ENCODE data around the gene CACNA2D1.
"Not testable (repeated sequence)": the region's sequence is repeated elsewhere in the genome, so short reads cannot be mapped to it uniquely, and the experiment has no call there.

The CACNA2D1 gene

GRCh38 chr7:82434275-82435022 is 9.1 kb downstream of the CACNA2D1 start:
- H3K27me3 ChIP-seq (ENCODE audit: control insufficient read depth, insufficient read depth, low read length), result no peaks in the 10 kb centered on the region
- H3K9ac ChIP-seq (ENCODE audit: low read length), result no peak overlapping the region
- H3K36me3 ChIP-seq (ENCODE audit: control insufficient read depth, insufficient read depth, low read length), result no peaks in the 10 kb centered on the region
- no peak overlapping the region for H3K27ac ChIP-seq (ENCODE audit: low read depth, low read length)
- peaks cover 3% of the 10 kb centered on the region; the same call in 1 of the 2 replicates for H3K4me1 ChIP-seq (ENCODE audit: control insufficient read depth, insufficient read depth, low read length)
- no peaks in the 10 kb centered on the region for H3K9me3 ChIP-seq (ENCODE audit: control insufficient read depth, insufficient read depth, low read depth, low read length)
- no peak overlapping the region for H3K4me3 ChIP-seq (ENCODE audit: low read depth, low read length)

- 0 out of 2 replicates have a peak, but pooled peaks cover 1% of the 10 kb centered on the region for H3K4me1 ChIP-seq (ENCODE audit: control insufficient read depth, insufficient read depth, low read length)
- no peaks in the 10 kb centered on the region for H3K36me3 ChIP-seq (ENCODE audit: control insufficient read depth, insufficient read depth, low read length)
- no peaks in the 10 kb centered on the region for H3K9me3 ChIP-seq (ENCODE audit: control insufficient read depth, insufficient read depth, low read depth, low read length)
- H3K9ac ChIP-seq (ENCODE audit: low read length), result no peak overlapping the region
- no peaks in the 10 kb centered on the region for H3K27me3 ChIP-seq (ENCODE audit: control insufficient read depth, insufficient read depth, low read length)
- no peak overlapping the region for H3K27ac ChIP-seq (ENCODE audit: low read depth, low read length)
- H3K4me3 ChIP-seq (ENCODE audit: low read depth, low read length), result no peak overlapping the region
Observed at GRCh38 chr7:82433507-82433906, 10.1 kb downstream of the CACNA2D1 start.

GRCh38 chr7:82432743-82433142 is 10.8 kb downstream of the CACNA2D1 start:
- H3K9me3 ChIP-seq (ENCODE audit: control insufficient read depth, insufficient read depth, low read depth, low read length), result not testable (repeated sequence)

GRCh38 chr7:82430500-82431465 is 12.8 kb downstream of the CACNA2D1 start:
- Histone ChIP-seq H3K36me3 (ENCODE audit: control insufficient read depth, insufficient read depth, low read length) (no peaks in the 10 kb centered on the region), H3K27me3 (ENCODE audit: control insufficient read depth, insufficient read depth, low read length) (no peaks in the 10 kb centered on the region), H3K9ac (ENCODE audit: low read length) (no peak overlapping the region), H3K4me3 (ENCODE audit: low read depth, low read length) (no peak overlapping the region), H3K4me1 (ENCODE audit: control insufficient read depth, insufficient read depth, low read length) (no peaks in the 10 kb centered on the region), H3K9me3 (ENCODE audit: control insufficient read depth, insufficient read depth, low read depth, low read length) (no peaks in the 10 kb centered on the region), H3K27ac (ENCODE audit: low read depth, low read length) (no peak overlapping the region)

More at GRCh38 chr7:82432743-82433142, 10.8 kb downstream of the CACNA2D1 start:
- H3K4me1 ChIP-seq (ENCODE audit: control insufficient read depth, insufficient read depth, low read length); H3K4me3 ChIP-seq (ENCODE audit: low read depth, low read length); H3K27ac ChIP-seq (ENCODE audit: low read depth, low read length); H3K36me3 ChIP-seq (ENCODE audit: control insufficient read depth, insufficient read depth, low read length); H3K9ac ChIP-seq (ENCODE audit: low read length); H3K27me3 ChIP-seq (ENCODE audit: control insufficient read depth, insufficient read depth, low read length): not testable (repeated sequence)

GRCh38 chr7:82429408-82429807 is 14.2 kb downstream of the CACNA2D1 start:
- no peaks in the 10 kb centered on the region for H3K27me3 ChIP-seq (ENCODE audit: control insufficient read depth, insufficient read depth, low read length)
- H3K27ac ChIP-seq (ENCODE audit: low read depth, low read length), result no peak overlapping the region
- H3K9me3 ChIP-seq (ENCODE audit: control insufficient read depth, insufficient read depth, low read depth, low read length), result no peaks in the 10 kb centered on the region
- no peak overlapping the region for H3K4me3 ChIP-seq (ENCODE audit: low read depth, low read length)
- no peaks in the 10 kb centered on the region for H3K36me3 ChIP-seq (ENCODE audit: control insufficient read depth, insufficient read depth, low read length)
- H3K4me1 ChIP-seq (ENCODE audit: control insufficient read depth, insufficient read depth, low read length), result peaks cover 6% of the 10 kb centered on the region
- H3K9ac ChIP-seq (ENCODE audit: low read length), result no peak overlapping the region

- no peaks in the 10 kb centered on the region for H3K9me3 ChIP-seq (ENCODE audit: control insufficient read depth, insufficient read depth, low read depth, low read length)
- H3K4me3 ChIP-seq (ENCODE audit: low read depth, low read length), result no peak overlapping the region
- peaks cover 6% of the 10 kb centered on the region for H3K4me1 ChIP-seq (ENCODE audit: control insufficient read depth, insufficient read depth, low read length)
- no peak overlapping the region for H3K27ac ChIP-seq (ENCODE audit: low read depth, low read length)
- H3K9ac ChIP-seq (ENCODE audit: low read length), result no peak overlapping the region
- no peaks in the 10 kb centered on the region for H3K27me3 ChIP-seq (ENCODE audit: control insufficient read depth, insufficient read depth, low read length)
- no peaks in the 10 kb centered on the region for H3K36me3 ChIP-seq (ENCODE audit: control insufficient read depth, insufficient read depth, low read length)
Observed at GRCh38 chr7:82428186-82428961, 15.2 kb downstream of the CACNA2D1 start.

- Histone ChIP-seq H3K4me1 (ENCODE audit: control insufficient read depth, insufficient read depth, low read length) (peaks cover 6% of the 10 kb centered on the region), H3K36me3 (ENCODE audit: control insufficient read depth, insufficient read depth, low read length) (no peaks in the 10 kb centered on the region)
Observed at GRCh38 chr7:82423446-82423845, 20.1 kb downstream of the CACNA2D1 start.

GRCh38 chr7:82419200-82419599 is 24.4 kb downstream of the CACNA2D1 start:
- Histone ChIP-seq H3K4me1 (ENCODE audit: control insufficient read depth, insufficient read depth, low read length) (no peaks in the 10 kb centered on the region), H3K4me3 (ENCODE audit: low read depth, low read length) (no peak overlapping the region), H3K9ac (ENCODE audit: low read length) (no peak overlapping the region), H3K36me3 (ENCODE audit: control insufficient read depth, insufficient read depth, low read length) (no peaks in the 10 kb centered on the region), H3K27ac (ENCODE audit: low read depth, low read length) (no peak overlapping the region), H3K27me3 (ENCODE audit: control insufficient read depth, insufficient read depth, low read length) (no peaks in the 10 kb centered on the region), H3K9me3 (ENCODE audit: control insufficient read depth, insufficient read depth, low read depth, low read length) (no peaks in the 10 kb centered on the region; the same call in 1 of the 2 replicates)

More at GRCh38 chr7:82423446-82423845, 20.1 kb downstream of the CACNA2D1 start:
- no peaks in the 10 kb centered on the region for H3K27me3 ChIP-seq (ENCODE audit: control insufficient read depth, insufficient read depth, low read length)
- no peaks in the 10 kb centered on the region for H3K9me3 ChIP-seq (ENCODE audit: control insufficient read depth, insufficient read depth, low read depth, low read length)
- H3K9ac ChIP-seq (ENCODE audit: low read length), result no peak overlapping the region
- H3K4me3 ChIP-seq (ENCODE audit: low read depth, low read length), result no peak overlapping the region
- H3K27ac ChIP-seq (ENCODE audit: low read depth, low read length), result no peak overlapping the region

GRCh38 chr7:82417898-82418297 is 25.7 kb downstream of the CACNA2D1 start:
- Histone ChIP-seq H3K27ac (ENCODE audit: low read depth, low read length) (no peak overlapping the region), H3K9me3 (ENCODE audit: control insufficient read depth, insufficient read depth, low read depth, low read length) (no peaks in the 10 kb centered on the region; the same call in 1 of the 2 replicates), H3K4me3 (ENCODE audit: low read depth, low read length) (no peak overlapping the region)

GRCh38 chr7:82416402-82416801 is 27.2 kb downstream of the CACNA2D1 start:
- no peak overlapping the region for H3K27ac ChIP-seq (ENCODE audit: low read depth, low read length)
- H3K36me3 ChIP-seq (ENCODE audit: control insufficient read depth, insufficient read depth, low read length), result no peaks in the 10 kb centered on the region
- H3K27me3 ChIP-seq (ENCODE audit: control insufficient read depth, insufficient read depth, low read length), result no peaks in the 10 kb centered on the region

More at GRCh38 chr7:82417898-82418297, 25.7 kb downstream of the CACNA2D1 start:
- Histone ChIP-seq H3K27me3 (ENCODE audit: control insufficient read depth, insufficient read depth, low read length) (no peaks in the 10 kb centered on the region), H3K9ac (ENCODE audit: low read length) (no peak overlapping the region), H3K36me3 (ENCODE audit: control insufficient read depth, insufficient read depth, low read length) (no peaks in the 10 kb centered on the region), H3K4me1 (ENCODE audit: control insufficient read depth, insufficient read depth, low read length) (no peaks in the 10 kb centered on the region)

More at GRCh38 chr7:82416402-82416801, 27.2 kb downstream of the CACNA2D1 start:
- Histone ChIP-seq H3K9ac (ENCODE audit: low read length) (no peak overlapping the region), H3K4me1 (ENCODE audit: control insufficient read depth, insufficient read depth, low read length) (no peaks in the 10 kb centered on the region), H3K9me3 (ENCODE audit: control insufficient read depth, insufficient read depth, low read depth, low read length) (no peaks in the 10 kb centered on the region; the same call in 1 of the 2 replicates), H3K4me3 (ENCODE audit: low read depth, low read length) (no peak overlapping the region)

All from HUES6 (cell line).